Measurements from ENCODE around the gene TIRAP. TPM values are rescaled to one million over a fixed set of nuclear protein-coding genes. Genes with fewer than 3 reads are reported as not detected.

Gene TIRAP
- polyA plus RNA-seq, 2 donors: 2.8 to 4.1 TPM

DNA sequence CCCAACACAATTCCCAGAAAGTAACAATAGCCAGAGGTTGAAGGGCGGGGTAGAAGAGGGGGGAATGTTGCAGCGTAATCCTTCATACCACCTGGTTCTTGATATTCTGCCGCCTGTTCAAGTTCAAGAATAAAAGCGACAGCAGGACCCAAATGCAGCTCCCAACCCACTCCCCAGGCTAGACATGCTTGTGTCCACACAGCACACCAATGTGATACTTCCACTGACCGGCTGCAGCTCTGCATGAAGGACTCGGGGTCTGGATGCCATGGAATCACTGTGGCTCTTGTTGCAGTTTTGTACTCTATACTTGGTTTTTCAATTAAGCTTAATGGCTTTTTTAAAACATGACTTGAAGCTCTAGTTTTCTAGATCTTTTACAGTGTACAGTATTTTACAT lies 20.7 kb upstream of the TIRAP start:
- Histone ChIP-seq H3K4me1 (ENCODE audit: control insufficient read depth in 2 of 2, insufficient read depth in 2 of 2, low read length in 1 of 2) (no peaks in the 10 kb centered on the region), H3K4me3 (ENCODE audit: low read depth in 1 of 2, low read length in 2 of 2) (no peak overlapping the region), H3K27ac (ENCODE audit: low read depth in 2 of 2, low read length in 1 of 2) (no peak overlapping the region), H3K9me3 (ENCODE audit: control insufficient read depth in 2 of 2, insufficient read depth in 1 of 2, low read depth in 1 of 2, low read length in 1 of 2) (no peaks in the 10 kb centered on the region), H3K27me3 (ENCODE audit: control insufficient read depth in 1 of 2, insufficient read depth in 2 of 2, low read length in 2 of 2) (no peaks in the 10 kb centered on the region), H3K36me3 (ENCODE audit: control insufficient read depth in 2 of 2, insufficient read depth in 2 of 2, low read length in 1 of 2) (peaks cover 30 to 44% of the 10 kb centered on the region in 2 donors)
- WGBS, 2 donors: 95 to 96% methylated on average over 6 of the region's 6 CpGs

DNA sequence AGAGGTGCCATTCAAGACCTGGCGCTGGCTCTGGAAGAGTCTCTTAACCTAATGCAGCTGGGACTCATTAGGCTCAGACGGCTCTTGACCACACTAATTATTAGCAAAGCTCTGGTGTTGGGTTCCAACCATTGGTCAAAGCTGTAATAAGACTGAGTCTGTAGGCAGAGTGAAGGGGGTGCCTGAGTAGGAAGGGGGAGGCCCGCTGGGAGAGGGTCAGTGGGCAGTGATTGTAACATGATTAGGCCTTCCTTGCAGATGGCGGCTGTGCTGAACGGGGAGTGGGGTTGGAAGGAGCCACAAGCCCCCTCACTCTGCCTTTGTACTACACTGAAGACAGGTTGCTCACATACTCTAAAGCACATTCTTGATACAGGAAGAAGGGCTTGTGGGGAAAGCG lies 19.4 kb upstream of the TIRAP start:
- Histone ChIP-seq H3K36me3 (ENCODE audit: control insufficient read depth in 2 of 2, insufficient read depth in 2 of 2, low read length in 1 of 2) (peaks cover 30 to 44% of the 10 kb centered on the region in 2 donors), H3K9me3 (ENCODE audit: control insufficient read depth in 2 of 2, insufficient read depth in 1 of 2, low read depth in 1 of 2, low read length in 1 of 2) (no peaks in the 10 kb centered on the region), H3K27me3 (ENCODE audit: control insufficient read depth in 1 of 2, insufficient read depth in 2 of 2, low read length in 2 of 2) (no peaks in the 10 kb centered on the region), H3K4me3 (ENCODE audit: low read depth in 1 of 2, low read length in 2 of 2) (no peak overlapping the region), H3K4me1 (ENCODE audit: control insufficient read depth in 2 of 2, insufficient read depth in 2 of 2, low read length in 1 of 2) (peaks cover 0 to 2% of the 10 kb centered on the region in 2 donors), H3K27ac (ENCODE audit: low read depth in 2 of 2, low read length in 1 of 2) (no peak overlapping the region)
- 86 to 90% methylated on average over 6 of the region's 6 CpGs for WGBS, 2 donors

DNA sequence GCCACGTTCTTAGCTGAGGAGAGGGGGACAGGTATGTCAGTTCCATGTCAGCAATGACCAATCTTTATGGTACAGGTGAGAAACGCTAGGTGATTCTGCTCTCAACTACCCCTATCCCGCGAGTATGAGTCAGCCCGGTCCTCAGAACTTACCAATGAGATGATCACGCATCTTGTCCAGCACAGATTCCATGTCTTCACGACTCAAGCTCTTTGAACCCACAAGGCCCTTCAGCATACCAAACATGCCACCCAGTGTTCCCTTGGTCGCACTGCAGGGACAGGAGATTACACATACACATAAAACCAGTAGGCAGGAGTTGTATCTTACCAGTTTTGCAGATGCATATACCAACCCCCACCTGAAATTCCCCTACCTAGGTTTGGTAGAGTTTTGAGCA lies 17.1 kb upstream of the TIRAP start:
- WGBS, 2 donors: 85 to 90% methylated on average over 8 of the region's 8 CpGs
- no peak overlapping the region for H3K27ac ChIP-seq (ENCODE audit: low read depth in 2 of 2, low read length in 1 of 2)
- peaks cover 30 to 44% of the 10 kb centered on the region in 2 donors for H3K36me3 ChIP-seq (ENCODE audit: control insufficient read depth in 2 of 2, insufficient read depth in 2 of 2, low read length in 1 of 2)
- peaks cover 0 to 2% of the 10 kb centered on the region in 2 donors for H3K4me1 ChIP-seq (ENCODE audit: control insufficient read depth in 2 of 2, insufficient read depth in 2 of 2, low read length in 1 of 2)
- H3K4me3 ChIP-seq (ENCODE audit: low read depth in 1 of 2, low read length in 2 of 2): no peak overlapping the region
- H3K9me3 ChIP-seq (ENCODE audit: control insufficient read depth in 2 of 2, insufficient read depth in 1 of 2, low read depth in 1 of 2, low read length in 1 of 2): no peaks in the 10 kb centered on the region
- H3K27me3 ChIP-seq (ENCODE audit: control insufficient read depth in 1 of 2, insufficient read depth in 2 of 2, low read length in 2 of 2): no peaks in the 10 kb centered on the region

DNA sequence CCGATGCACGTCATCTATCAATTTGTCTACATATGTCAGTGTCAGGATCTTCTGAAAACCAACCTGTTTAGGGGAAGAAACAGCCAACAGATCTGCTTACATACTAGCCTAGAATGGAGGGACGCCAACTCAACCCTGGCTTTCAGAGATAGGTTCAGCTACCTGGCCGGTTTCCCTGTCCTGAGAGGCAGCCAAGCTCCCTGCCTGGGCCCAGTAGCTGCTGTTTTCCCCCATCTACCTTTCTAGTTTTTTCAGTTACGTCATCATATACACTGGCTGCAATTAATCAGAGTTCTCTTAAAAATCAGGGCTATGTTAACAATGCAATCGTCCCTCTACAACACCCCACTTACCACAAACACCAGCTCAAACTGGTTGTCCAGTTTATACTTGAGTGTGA lies 15.2 kb upstream of the TIRAP start:
- Histone ChIP-seq H3K27me3 (ENCODE audit: control insufficient read depth in 1 of 2, insufficient read depth in 2 of 2, low read length in 2 of 2) (no peaks in the 10 kb centered on the region), H3K36me3 (ENCODE audit: control insufficient read depth in 2 of 2, insufficient read depth in 2 of 2, low read length in 1 of 2) (peaks cover 30 to 39% of the 10 kb centered on the region in 2 donors), H3K9me3 (ENCODE audit: control insufficient read depth in 2 of 2, insufficient read depth in 1 of 2, low read depth in 1 of 2, low read length in 1 of 2) (no peaks in the 10 kb centered on the region), H3K4me3 (ENCODE audit: low read depth in 1 of 2, low read length in 2 of 2) (peak overlapping the region; percentile 86 to 89), H3K27ac (ENCODE audit: low read depth in 2 of 2, low read length in 1 of 2) (peak overlapping the region; percentile 76 to 88), H3K4me1 (ENCODE audit: control insufficient read depth in 2 of 2, insufficient read depth in 2 of 2, low read length in 1 of 2) (peaks cover 0 to 2% of the 10 kb centered on the region in 2 donors)
- WGBS, 2 donors: 42 to 51% methylated on average over 6 of the region's 6 CpGs

DNA sequence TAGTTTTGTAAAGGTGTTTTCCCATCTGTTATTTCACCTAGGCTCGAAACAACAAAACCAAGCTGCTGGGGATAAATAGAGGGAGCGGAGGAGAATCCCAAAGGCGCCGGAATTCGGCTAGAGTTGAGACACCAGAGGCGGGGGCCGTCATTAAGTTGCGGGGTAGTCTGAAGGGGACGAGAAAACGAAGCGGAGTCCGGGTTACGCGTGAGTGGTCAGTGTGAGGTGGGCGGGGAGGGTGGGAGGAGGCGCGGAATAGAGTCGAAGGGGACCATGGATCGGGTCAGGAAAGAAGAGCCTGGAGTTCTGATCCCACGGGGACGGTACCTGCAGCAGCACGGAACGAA lies 14.6 kb upstream of the TIRAP start:
- Histone ChIP-seq H3K27ac (ENCODE audit: low read depth in 2 of 2, low read length in 1 of 2) (peak overlapping the region; percentile 88 to 97), H3K27me3 (ENCODE audit: control insufficient read depth in 1 of 2, insufficient read depth in 2 of 2, low read length in 2 of 2) (no peaks in the 10 kb centered on the region), H3K9me3 (ENCODE audit: control insufficient read depth in 2 of 2, insufficient read depth in 1 of 2, low read depth in 1 of 2, low read length in 1 of 2) (no peaks in the 10 kb centered on the region), H3K4me3 (ENCODE audit: low read depth in 1 of 2, low read length in 2 of 2) (peak overlapping the region; percentile 86 to 89), H3K36me3 (ENCODE audit: control insufficient read depth in 2 of 2, insufficient read depth in 2 of 2, low read length in 1 of 2) (peaks cover 27 to 34% of the 10 kb centered on the region in 2 donors), H3K4me1 (ENCODE audit: control insufficient read depth in 2 of 2, insufficient read depth in 2 of 2, low read length in 1 of 2) (peaks cover 0 to 2% of the 10 kb centered on the region in 2 donors)
- 0 to 1% methylated on average over 23 of the region's 23 CpGs for WGBS, 2 donors

DNA sequence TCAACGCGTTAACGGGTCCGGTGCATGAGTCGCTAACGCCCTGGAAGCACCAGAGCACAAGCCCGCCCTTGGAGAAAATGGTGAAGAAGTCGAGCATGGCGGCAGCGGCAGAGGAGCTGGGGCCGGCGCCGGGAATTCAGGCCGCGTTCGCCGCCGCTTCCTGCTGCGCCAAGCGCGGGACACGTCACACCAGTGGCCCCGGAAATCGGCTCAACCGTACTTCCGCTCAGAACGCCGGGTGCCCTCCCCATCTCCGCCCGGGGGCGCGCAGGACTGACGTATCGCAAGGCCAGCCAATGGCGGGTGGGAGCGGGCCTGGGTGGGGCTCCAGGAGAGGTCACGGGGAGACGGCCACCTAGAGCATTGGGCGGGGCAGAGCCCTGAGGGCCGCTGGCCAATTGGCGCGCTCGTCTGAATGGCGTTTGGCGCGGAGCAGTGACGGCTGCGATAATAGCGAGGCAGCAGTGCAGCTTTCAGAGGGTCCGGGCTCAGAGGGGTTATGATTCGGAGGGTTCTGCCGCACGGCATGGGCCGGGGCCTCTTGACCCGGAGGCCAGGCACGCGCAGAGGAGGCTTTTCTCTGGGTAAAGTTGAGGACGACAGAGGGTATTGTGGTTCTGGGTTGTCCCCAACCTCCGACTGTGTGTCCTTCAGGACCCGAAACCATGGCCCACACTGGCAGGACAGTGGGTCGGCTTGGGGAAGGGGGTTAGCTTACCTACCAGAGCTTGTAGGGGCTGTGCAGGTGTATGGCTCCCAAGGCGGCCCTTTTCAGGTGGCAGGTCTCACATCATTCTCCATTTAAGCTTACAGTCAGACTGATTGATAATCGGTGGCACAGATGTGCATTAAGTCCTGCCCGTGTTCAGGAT lies 13.9 kb upstream of the TIRAP start, which contains the start of the genes FOXRED1 and SRPRA:
TSS of gene FOXRED1 (plus strand) at position 447 of the 872 bp plus-strand sequence. CDS start at position 500, 53 bp downstream.
TSS of gene SRPRA (minus strand) at position 188 of the 872 bp plus-strand sequence. CDS start at position 97, 91 bp downstream.
- H3K27ac ChIP-seq (ENCODE audit: low read depth in 2 of 2, low read length in 1 of 2): peak within 1 kb of the TSS; percentile 88 to 97
- no peaks in the 10 kb centered on the region for H3K27me3 ChIP-seq (ENCODE audit: control insufficient read depth in 1 of 2, insufficient read depth in 2 of 2, low read length in 2 of 2)
- peak within 1 kb of the TSS; percentile 86 to 89 for H3K4me3 ChIP-seq (ENCODE audit: low read depth in 1 of 2, low read length in 2 of 2)
- peaks cover 23 to 28% of the 10 kb centered on the region in 2 donors for H3K36me3 ChIP-seq (ENCODE audit: control insufficient read depth in 2 of 2, insufficient read depth in 2 of 2, low read length in 1 of 2)
- peaks cover 0 to 2% of the 10 kb centered on the region in 2 donors for H3K4me1 ChIP-seq (ENCODE audit: control insufficient read depth in 2 of 2, insufficient read depth in 2 of 2, low read length in 1 of 2)
- no peaks in the 10 kb centered on the region for H3K9me3 ChIP-seq (ENCODE audit: control insufficient read depth in 2 of 2, insufficient read depth in 1 of 2, low read depth in 1 of 2, low read length in 1 of 2)
- 1% methylated on average over 63 to 64 of the region's 64 CpGs for WGBS, 2 donors

DNA sequence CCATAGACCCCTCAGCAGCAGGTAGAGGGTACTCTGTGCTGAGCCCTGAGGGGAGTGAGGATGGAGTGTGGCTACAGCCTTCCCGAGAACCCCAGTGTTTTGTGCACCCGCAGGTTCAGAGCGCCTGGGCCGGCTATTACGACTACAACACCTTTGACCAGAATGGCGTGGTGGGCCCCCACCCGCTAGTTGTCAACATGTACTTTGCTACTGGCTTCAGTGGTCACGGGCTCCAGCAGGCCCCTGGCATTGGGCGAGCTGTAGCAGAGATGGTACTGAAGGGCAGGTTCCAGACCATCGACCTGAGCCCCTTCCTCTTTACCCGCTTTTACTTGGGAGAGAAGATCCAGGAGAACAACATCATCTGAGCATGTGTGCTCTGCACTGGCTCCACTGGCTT lies 5.6 kb upstream of the TIRAP start:
- no peak overlapping the region for H3K27ac ChIP-seq (ENCODE audit: low read depth in 2 of 2, low read length in 1 of 2)
- peaks cover 3 to 21% of the 10 kb centered on the region in 2 donors for H3K36me3 ChIP-seq (ENCODE audit: control insufficient read depth in 2 of 2, insufficient read depth in 2 of 2, low read length in 1 of 2)
- 94 to 95% methylated on average over 11 of the region's 11 CpGs for WGBS, 2 donors
- no peaks in the 10 kb centered on the region for H3K27me3 ChIP-seq (ENCODE audit: control insufficient read depth in 1 of 2, insufficient read depth in 2 of 2, low read length in 2 of 2)
- H3K4me1 ChIP-seq (ENCODE audit: control insufficient read depth in 2 of 2, insufficient read depth in 2 of 2, low read length in 1 of 2): peaks cover 2 to 3% of the 10 kb centered on the region in 2 donors
- H3K9me3 ChIP-seq (ENCODE audit: control insufficient read depth in 2 of 2, insufficient read depth in 1 of 2, low read depth in 1 of 2, low read length in 1 of 2): no peaks in the 10 kb centered on the region
- no peak overlapping the region for H3K4me3 ChIP-seq (ENCODE audit: low read depth in 1 of 2, low read length in 2 of 2)

DNA sequence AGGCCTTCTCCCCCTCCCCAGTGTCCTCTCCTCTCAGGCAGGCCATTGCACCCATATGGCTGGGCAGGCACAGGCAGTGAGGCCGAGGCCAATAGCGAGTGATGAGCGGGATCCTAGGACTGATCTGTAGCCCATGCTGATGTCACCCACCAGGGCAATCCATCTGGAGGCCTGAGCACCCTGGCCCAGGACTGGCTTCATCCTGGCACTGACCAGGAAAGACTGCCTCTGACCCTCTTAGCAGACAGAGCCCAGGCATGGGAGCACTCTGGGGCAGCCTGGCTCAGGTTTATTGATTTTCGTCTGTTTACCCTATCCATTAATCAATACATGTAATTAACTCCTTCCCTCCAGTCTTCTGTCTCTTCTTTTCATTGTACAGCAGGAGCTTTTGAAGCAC lies 5.1 kb upstream of the TIRAP start:
- peaks cover 3 to 21% of the 10 kb centered on the region in 2 donors for H3K36me3 ChIP-seq (ENCODE audit: control insufficient read depth in 2 of 2, insufficient read depth in 2 of 2, low read length in 1 of 2)
- no peak overlapping the region for H3K27ac ChIP-seq (ENCODE audit: low read depth in 2 of 2, low read length in 1 of 2)
- H3K4me1 ChIP-seq (ENCODE audit: control insufficient read depth in 2 of 2, insufficient read depth in 2 of 2, low read length in 1 of 2): peaks cover 2 to 3% of the 10 kb centered on the region in 2 donors
- no peak overlapping the region for H3K4me3 ChIP-seq (ENCODE audit: low read depth in 1 of 2, low read length in 2 of 2)
- WGBS, 2 donors: 89 to 92% methylated on average over 4 of the region's 4 CpGs
- no peaks in the 10 kb centered on the region for H3K9me3 ChIP-seq (ENCODE audit: control insufficient read depth in 2 of 2, insufficient read depth in 1 of 2, low read depth in 1 of 2, low read length in 1 of 2)
- H3K27me3 ChIP-seq (ENCODE audit: control insufficient read depth in 1 of 2, insufficient read depth in 2 of 2, low read length in 2 of 2): no peaks in the 10 kb centered on the region

DNA sequence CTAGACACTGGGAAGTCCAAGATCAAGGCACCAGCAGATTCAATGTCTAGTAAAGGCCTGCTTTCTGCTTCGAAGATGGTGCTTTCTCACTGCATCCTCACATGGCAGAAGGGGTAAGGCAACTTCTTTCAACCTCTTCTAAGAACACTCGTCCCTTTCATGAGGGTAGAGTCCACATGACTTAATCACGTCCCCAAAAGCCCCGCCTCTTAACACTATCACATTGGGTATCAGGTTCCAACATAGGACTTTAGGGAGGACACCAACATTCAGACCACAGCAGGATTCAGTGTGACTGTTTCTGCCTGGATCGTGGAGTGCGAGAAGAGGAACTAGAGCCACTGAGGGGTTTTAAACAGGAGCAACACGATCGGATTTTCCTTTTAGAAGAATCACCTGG lies 3.7 kb upstream of the TIRAP start:
- WGBS, 2 donors: 78% methylated on average over 8 of the region's 8 CpGs
- Histone ChIP-seq H3K4me3 (ENCODE audit: low read depth in 1 of 2, low read length in 2 of 2) (no peak overlapping the region), H3K9me3 (ENCODE audit: control insufficient read depth in 2 of 2, insufficient read depth in 1 of 2, low read depth in 1 of 2, low read length in 1 of 2) (no peaks in the 10 kb centered on the region), H3K4me1 (ENCODE audit: control insufficient read depth in 2 of 2, insufficient read depth in 2 of 2, low read length in 1 of 2) (peaks cover 3 to 5% of the 10 kb centered on the region in 2 donors), H3K27ac (ENCODE audit: low read depth in 2 of 2, low read length in 1 of 2) (no peak overlapping the region), H3K36me3 (ENCODE audit: control insufficient read depth in 2 of 2, insufficient read depth in 2 of 2, low read length in 1 of 2) (peaks cover 0 to 19% of the 10 kb centered on the region in 2 donors), H3K27me3 (ENCODE audit: control insufficient read depth in 1 of 2, insufficient read depth in 2 of 2, low read length in 2 of 2) (no peaks in the 10 kb centered on the region)

Measured in esophagus (tissue), 2 donors.